Mammary epithelial cell (primary cell): ENCODE data around the gene GALNT16.

Source experiments
- CTCF ChIP-seq, 2 donors: IDR thresholded peaks in 1 of 2; conservative IDR thresholded peaks in 1 of 2; 2 replicates each; pipeline ENCODE4 v1.5.1; 2011 to 2012; ENCODE audit warnings: inconsistent platforms in 2 of 2, low read length in 2 of 2, mild to moderate bottlenecking in 2 of 2, control low read depth in 1 of 2, low read depth in 1 of 2; ENCODE audit not compliant: insufficient read depth in 1 of 2; ENCODE audit errors: extremely low read depth in 1 of 2
- EZH2 ChIP-seq: IDR thresholded peaks from 2 replicates; pipeline ENCODE4 v1.6.1; 2012; ENCODE audit warnings: low read length, inconsistent platforms, borderline replicate concordance

DNA sequence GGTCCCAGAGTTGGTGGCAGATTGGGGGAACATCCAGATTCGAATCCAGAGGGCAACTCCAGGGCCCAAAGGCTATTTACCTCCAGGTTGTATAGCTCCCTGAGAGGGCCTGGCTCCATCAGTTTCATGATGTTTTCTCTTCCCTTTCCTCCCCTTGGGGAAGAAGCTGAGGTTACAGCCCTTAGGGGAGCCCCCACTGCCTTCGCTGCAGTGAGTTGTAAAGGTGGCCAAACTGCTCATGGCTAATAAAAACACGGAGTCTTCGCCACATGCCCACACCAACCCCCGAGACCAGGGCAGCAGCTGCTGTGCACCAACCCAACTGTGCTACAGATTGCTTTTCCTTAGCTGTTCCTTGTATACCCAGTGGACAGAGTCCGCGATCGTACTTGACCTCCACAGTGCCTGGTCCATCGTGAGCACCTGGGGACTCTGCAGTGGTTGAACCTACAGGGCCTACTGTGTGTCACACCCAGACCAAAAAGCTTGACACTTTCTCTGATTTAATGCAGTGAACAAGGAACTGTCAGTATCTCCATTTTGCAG lies 20.9 kb downstream of the GALNT16 start:
- TF ChIP-seq CTCF (conservative IDR thresholded peaks at IDR 0.05 in 1 of 2, IDR thresholded peaks at IDR 0.05 in 1 of 2; ENCODE audit: extremely low read depth in 1 of 2, insufficient read depth in 1 of 2, low read depth in 1 of 2, low read length in 2 of 2) (no peak), EZH2 (no peak)
